ENCODE data around the gene PLD5. TPM values are rescaled to one million over a fixed set of nuclear protein-coding genes. Genes with fewer than 3 reads are reported as not detected.
"Not testable (repeated sequence)": the region's sequence is repeated elsewhere in the genome, so short reads cannot be mapped to it uniquely, and the experiment has no call there.

Gene PLD5
- polyA plus RNA-seq, 3 donors: not detected

DNA sequence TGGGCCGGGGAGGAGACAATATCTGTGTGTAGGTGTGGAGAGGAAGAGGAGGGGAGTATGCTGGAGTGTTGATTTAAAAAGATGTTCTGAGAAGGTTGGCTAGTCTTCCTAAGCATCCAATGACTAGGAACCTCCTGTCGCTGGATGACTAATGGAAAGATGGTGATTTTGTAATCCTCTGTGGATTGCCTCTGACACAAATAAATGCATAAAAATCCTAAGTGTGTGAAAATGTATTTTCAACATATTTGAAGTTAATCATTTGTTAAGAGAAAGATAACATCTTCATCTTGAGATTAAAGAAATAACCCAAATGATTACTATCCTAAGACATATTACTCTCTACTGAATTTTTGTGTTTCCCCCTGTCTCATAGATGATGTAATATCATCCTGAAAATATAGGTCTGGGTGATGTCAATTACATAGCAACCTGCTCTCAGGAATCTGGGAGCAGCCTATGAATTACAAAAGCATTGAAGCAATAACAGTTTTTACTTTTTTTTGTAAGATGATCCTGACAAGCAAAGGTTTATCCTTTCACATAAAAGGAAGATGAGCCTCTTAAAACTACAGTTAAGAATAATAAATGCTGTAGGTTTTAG is 305.1 kb downstream of the PLD5 start:
- Mint-ChIP-seq H3K36me3 (no peaks in the 10 kb centered on the region), H3K27me3 (ENCODE audit: low read depth in 3 of 3) (no peaks in the 10 kb centered on the region), H3K9me3 (peaks cover 4 to 16% (median 12%) of the 10 kb centered on the region in 7 donors), H3K4me1 (no peaks in the 10 kb centered on the region), H3K4me3 (no peak overlapping the region), H3K27ac (no peak overlapping the region)
- H3K4me3 ChIP-seq (replicated peaks in 1 of 3; ENCODE audit: low read depth in 2 of 3, low read length in 3 of 3): no peak overlapping the region
- no peaks in the 10 kb centered on the region for H3K27me3 ChIP-seq (ENCODE audit: control insufficient read depth in 2 of 2, insufficient read depth in 2 of 2, low read length in 2 of 2)
- H3K4me2 ChIP-seq (replicated peaks; ENCODE audit: extremely low read depth, low read length, poor library complexity, severe bottlenecking): no peak overlapping the region
- no peak overlapping the region for H2AFZ ChIP-seq (ENCODE audit: insufficient read depth, low read depth, low read length, poor library complexity, severe bottlenecking)
- H3K36me3 ChIP-seq (replicated peaks in 1 of 2; ENCODE audit: control insufficient read depth in 1 of 2, insufficient read depth in 2 of 2, low read length in 2 of 2): no peaks in the 10 kb centered on the region
- no peak overlapping the region for H3K9ac ChIP-seq (ENCODE audit: insufficient read depth, low read length, poor library complexity, severe bottlenecking)
- TF ChIP-seq, protein P1, sequence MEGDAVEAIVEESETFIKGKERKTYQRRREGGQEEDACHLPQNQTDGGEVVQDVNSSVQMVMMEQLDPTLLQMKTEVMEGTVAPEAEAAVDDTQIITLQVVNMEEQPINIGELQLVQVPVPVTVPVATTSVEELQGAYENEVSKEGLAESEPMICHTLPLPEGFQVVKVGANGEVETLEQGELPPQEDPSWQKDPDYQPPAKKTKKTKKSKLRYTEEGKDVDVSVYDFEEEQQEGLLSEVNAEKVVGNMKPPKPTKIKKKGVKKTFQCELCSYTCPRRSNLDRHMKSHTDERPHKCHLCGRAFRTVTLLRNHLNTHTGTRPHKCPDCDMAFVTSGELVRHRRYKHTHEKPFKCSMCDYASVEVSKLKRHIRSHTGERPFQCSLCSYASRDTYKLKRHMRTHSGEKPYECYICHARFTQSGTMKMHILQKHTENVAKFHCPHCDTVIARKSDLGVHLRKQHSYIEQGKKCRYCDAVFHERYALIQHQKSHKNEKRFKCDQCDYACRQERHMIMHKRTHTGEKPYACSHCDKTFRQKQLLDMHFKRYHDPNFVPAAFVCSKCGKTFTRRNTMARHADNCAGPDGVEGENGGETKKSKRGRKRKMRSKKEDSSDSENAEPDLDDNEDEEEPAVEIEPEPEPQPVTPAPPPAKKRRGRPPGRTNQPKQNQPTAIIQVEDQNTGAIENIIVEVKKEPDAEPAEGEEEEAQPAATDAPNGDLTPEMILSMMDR (IDR thresholded peaks at IDR 0.05): no peak
- peaks cover 14 to 16% of the 10 kb centered on the region in 2 donors for H3K9me3 ChIP-seq (replicated peaks in 1 of 2; ENCODE audit: control insufficient read depth in 1 of 2, insufficient read depth in 1 of 2, low read length in 2 of 2)
- no peaks in the 10 kb centered on the region for H4K20me1 ChIP-seq (ENCODE audit: insufficient read depth, low read length)
- no peaks in the 10 kb centered on the region for H3K4me1 ChIP-seq (ENCODE audit: control insufficient read depth in 1 of 2, insufficient read depth in 2 of 2, low read length in 2 of 2)
- intact Hi-C loops (cut with micrococcal nuclease): no loop called here
- H3K79me2 ChIP-seq (ENCODE audit: insufficient read depth, low read length): no peaks in the 10 kb centered on the region
- WGBS (ENCODE audit: insufficient coverage): 80% methylated on average over 1 of the region's 2 CpGs
- no peak for DNase-seq
- H3K27ac ChIP-seq (ENCODE audit: low read depth in 1 of 2, low read length in 2 of 2): no peak overlapping the region

DNA sequence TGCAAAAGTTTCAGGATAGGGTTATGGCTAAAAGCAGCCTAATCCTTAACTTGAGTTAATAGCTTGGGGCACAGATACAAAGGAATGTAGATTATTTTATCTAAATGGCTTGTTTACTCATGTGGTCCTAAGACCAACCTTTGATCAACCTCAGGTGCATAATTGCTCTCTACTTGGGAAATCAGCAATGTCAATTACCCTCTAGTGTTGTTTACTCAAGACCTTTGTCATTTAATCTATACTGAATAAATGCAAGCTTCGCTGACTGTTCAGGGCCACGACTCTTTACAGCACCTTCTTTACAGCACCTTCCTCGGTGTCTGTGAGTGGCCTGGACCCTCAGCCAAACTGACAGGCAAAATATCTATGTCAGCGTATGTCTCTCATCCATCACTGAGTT is 308.1 kb downstream of the PLD5 start:
- no peaks in the 10 kb centered on the region for H4K20me1 ChIP-seq (ENCODE audit: insufficient read depth, low read length)
- H3K4me1 ChIP-seq (ENCODE audit: control insufficient read depth in 1 of 2, insufficient read depth in 2 of 2, low read length in 2 of 2): no peaks in the 10 kb centered on the region
- Mint-ChIP-seq H3K27ac (no peak overlapping the region), H3K4me3 (no peak overlapping the region), H3K9me3 (peaks cover 4 to 17% (median 8%) of the 10 kb centered on the region in 7 donors), H3K27me3 (ENCODE audit: low read depth in 3 of 3) (peaks cover 0 to 3% (median 2%) of the 10 kb centered on the region in 3 donors), H3K4me1 (no peaks in the 10 kb centered on the region), H3K36me3 (no peaks in the 10 kb centered on the region)
- WGBS (ENCODE audit: insufficient coverage): no CpG with 5 or more reads among the region's 4 CpGs
- no peaks in the 10 kb centered on the region for H3K27me3 ChIP-seq (ENCODE audit: control insufficient read depth in 2 of 2, insufficient read depth in 2 of 2, low read length in 2 of 2)
- TF ChIP-seq, protein P1 (IDR thresholded peaks at IDR 0.05): no peak
- no peak overlapping the region for H3K4me3 ChIP-seq (replicated peaks in 1 of 3; ENCODE audit: low read depth in 2 of 3, low read length in 3 of 3)
- H3K9me3 ChIP-seq (replicated peaks in 1 of 2; ENCODE audit: control insufficient read depth in 1 of 2, insufficient read depth in 1 of 2, low read length in 2 of 2): peaks cover 14 to 17% of the 10 kb centered on the region in 2 donors
- no peaks in the 10 kb centered on the region for H3K36me3 ChIP-seq (replicated peaks in 1 of 2; ENCODE audit: control insufficient read depth in 1 of 2, insufficient read depth in 2 of 2, low read length in 2 of 2)
- intact Hi-C loops (cut with micrococcal nuclease): no loop called here
- no peak overlapping the region for H2AFZ ChIP-seq (ENCODE audit: insufficient read depth, low read depth, low read length, poor library complexity, severe bottlenecking)
- H3K79me2 ChIP-seq (ENCODE audit: insufficient read depth, low read length): no peaks in the 10 kb centered on the region
- H3K4me2 ChIP-seq (replicated peaks; ENCODE audit: extremely low read depth, low read length, poor library complexity, severe bottlenecking): no peak overlapping the region
- no peak for DNase-seq
- no peak overlapping the region for H3K9ac ChIP-seq (ENCODE audit: insufficient read depth, low read length, poor library complexity, severe bottlenecking)
- H3K27ac ChIP-seq (ENCODE audit: low read depth in 1 of 2, low read length in 2 of 2): no peak overlapping the region

DNA sequence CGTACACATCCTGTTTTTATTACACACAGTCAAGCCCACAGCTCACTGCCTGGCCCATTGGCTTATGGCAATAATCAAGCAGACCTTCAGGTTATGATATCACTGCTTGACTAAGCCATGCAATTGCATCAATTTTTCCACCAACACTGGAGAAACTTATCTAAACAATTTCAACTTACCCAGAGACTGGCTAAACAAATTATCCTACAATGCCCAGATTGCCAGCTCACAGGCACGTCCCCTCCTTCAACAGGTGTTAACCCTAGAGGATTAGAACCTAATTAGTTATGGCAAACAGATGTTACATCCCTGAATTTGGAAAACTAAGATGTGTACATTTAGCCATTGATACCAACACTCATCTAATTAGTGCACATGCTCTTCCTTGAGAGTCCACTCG is 310.0 kb downstream of the PLD5 start:
- H3K36me3 ChIP-seq (replicated peaks in 1 of 2; ENCODE audit: control insufficient read depth in 1 of 2, insufficient read depth in 2 of 2, low read length in 2 of 2); H3K4me2 ChIP-seq (replicated peaks; ENCODE audit: extremely low read depth, low read length, poor library complexity, severe bottlenecking); H2AFZ ChIP-seq (ENCODE audit: insufficient read depth, low read depth, low read length, poor library complexity, severe bottlenecking); H3K27me3 Mint-ChIP-seq (ENCODE audit: low read depth in 3 of 3); intact Hi-C loops (cut with micrococcal nuclease); H3K4me1 ChIP-seq (ENCODE audit: control insufficient read depth in 1 of 2, insufficient read depth in 2 of 2, low read length in 2 of 2); H3K79me2 ChIP-seq (ENCODE audit: insufficient read depth, low read length); H3K27ac ChIP-seq (ENCODE audit: low read depth in 1 of 2, low read length in 2 of 2); H3K9ac ChIP-seq (ENCODE audit: insufficient read depth, low read length, poor library complexity, severe bottlenecking); H4K20me1 ChIP-seq (ENCODE audit: insufficient read depth, low read length); H3K4me3 ChIP-seq (replicated peaks in 1 of 3; ENCODE audit: low read depth in 2 of 3, low read length in 3 of 3); H3K36me3 Mint-ChIP-seq; H3K27ac Mint-ChIP-seq; H3K4me1 Mint-ChIP-seq; H3K27me3 ChIP-seq (ENCODE audit: control insufficient read depth in 2 of 2, insufficient read depth in 2 of 2, low read length in 2 of 2); H3K4me3 Mint-ChIP-seq; DNase-seq: not testable (repeated sequence)
- peaks cover 14 to 17% of the 10 kb centered on the region in 2 donors for H3K9me3 ChIP-seq (replicated peaks in 1 of 2; ENCODE audit: control insufficient read depth in 1 of 2, insufficient read depth in 1 of 2, low read length in 2 of 2)
- H3K9me3 Mint-ChIP-seq: peaks cover 4 to 15% (median 9%) of the 10 kb centered on the region in 7 donors
- 71% methylated on average over 1 of the region's 3 CpGs for WGBS (ENCODE audit: insufficient coverage)
